CD8-positive, alpha-beta memory T cell (primary cell): ENCODE data around the gene WDR76. TPM values are rescaled to one million over a fixed set of nuclear protein-coding genes. Genes with fewer than 3 reads are reported as not detected.

Experiments used
- CTCF ChIA-PET: fragments of 350-600 bp; sonication (Branson Sonifier 250); formaldehyde crosslinking; loops from one replicate; lab custom pipeline; 2021; ENCODE audit warnings: antibody characterized with exemption; lab: Charles Lee
- POLR2A ChIA-PET: fragments of 350-600 bp; sonication (Branson Sonifier 250); formaldehyde crosslinking; loops from one replicate; lab custom pipeline; 2021; ENCODE audit warnings: antibody characterized with exemption; lab: Charles Lee
- DNase-seq, 5 donors: peaks; one replicate each; pipeline versions ENCODE4 v3.0.0 to v3.0.0-alpha.2; 2020 to 2022; ENCODE audit warnings: mixed read lengths in 1 of 5
- H3K27ac ChIP-seq: one replicate; pipeline ENCODE4 v1.7.0; 2013; ENCODE audit warnings: low read depth, mild to moderate bottlenecking, low read length, moderate library complexity
- H3K27me3 ChIP-seq: 2 replicates; pipeline ENCODE4 v1.7.0; 2013; ENCODE audit warnings: low read length, mild to moderate bottlenecking; ENCODE audit not compliant: insufficient read depth, poor library complexity, severe bottlenecking
- H3K36me3 ChIP-seq: 2 replicates; pipeline ENCODE4 v1.7.0; 2013; ENCODE audit warnings: mild to moderate bottlenecking, low read length, moderate library complexity; ENCODE audit not compliant: insufficient read depth
- H3K4me1 ChIP-seq: 2 replicates; pipeline ENCODE4 v1.7.0; 2013; ENCODE audit warnings: mild to moderate bottlenecking, low read length, moderate library complexity; ENCODE audit not compliant: insufficient read depth
- H3K4me3 ChIP-seq: 2 replicates; pipeline ENCODE4 v1.7.0; 2013; ENCODE audit warnings: mild to moderate bottlenecking, low read length
- H3K9me3 ChIP-seq: 2 replicates; pipeline ENCODE4 v1.7.0; 2013; ENCODE audit warnings: mild to moderate bottlenecking, low read length
- H3K27ac Mint-ChIP-seq, 8 donors: one replicate each; pipeline ENCODE4 v1.8.0; 2020 to 2021; ENCODE audit warnings: mixed read lengths in 8 of 8, mild to moderate bottlenecking in 6 of 8, inconsistent platforms in 3 of 8, moderate library complexity in 3 of 8
- H3K27me3 Mint-ChIP-seq, 2 donors: one replicate each; pipeline ENCODE4 v1.8.0; 2020 to 2021; ENCODE audit warnings: mixed read lengths in 2 of 2, mild to moderate bottlenecking in 1 of 2, moderate library complexity in 1 of 2
- H3K36me3 Mint-ChIP-seq, 3 donors: one replicate each; pipeline ENCODE4 v1.8.0; 2020 to 2021; ENCODE audit warnings: mixed read lengths in 3 of 3, inconsistent platforms in 1 of 3, mild to moderate bottlenecking in 1 of 3
- H3K4me1 Mint-ChIP-seq, 3 donors: one replicate each; pipeline ENCODE4 v1.8.0; 2020 to 2021; ENCODE audit warnings: mixed read lengths in 3 of 3, inconsistent platforms in 1 of 3, mild to moderate bottlenecking in 1 of 3
- H3K4me3 Mint-ChIP-seq, 7 donors: one replicate each; pipeline ENCODE4 v1.8.0; 2020 to 2021; ENCODE audit warnings: mixed read lengths in 7 of 7, mild to moderate bottlenecking in 6 of 7, moderate library complexity in 4 of 7, inconsistent platforms in 2 of 7
- H3K9me3 Mint-ChIP-seq, 5 donors: one replicate each; pipeline ENCODE4 v1.8.0; 2020 to 2022; ENCODE audit warnings: mixed read lengths in 5 of 5, mild to moderate bottlenecking in 3 of 5, moderate library complexity in 2 of 5, inconsistent platforms in 1 of 5
- polyA plus RNA-seq: library from polyadenylated mRNA; unstranded; fragments of 300-500 nt; fragmentation: Illumina TruSeq; gene quantifications from one replicate; pipeline ENCODE4 v1.2.3, GENCODE V29; 2021
- total RNA-seq, 2 experiments: library from RNA; stranded (reverse); gene quantifications; one replicate each; pipeline ENCODE4 v1.2.3, GENCODE V29; 2021

WDR76 gene
- total and polyA plus RNA-seq, 3 experiments from 2014 or later: 7.5 to 75.6 (median 71.4) TPM

DNA sequence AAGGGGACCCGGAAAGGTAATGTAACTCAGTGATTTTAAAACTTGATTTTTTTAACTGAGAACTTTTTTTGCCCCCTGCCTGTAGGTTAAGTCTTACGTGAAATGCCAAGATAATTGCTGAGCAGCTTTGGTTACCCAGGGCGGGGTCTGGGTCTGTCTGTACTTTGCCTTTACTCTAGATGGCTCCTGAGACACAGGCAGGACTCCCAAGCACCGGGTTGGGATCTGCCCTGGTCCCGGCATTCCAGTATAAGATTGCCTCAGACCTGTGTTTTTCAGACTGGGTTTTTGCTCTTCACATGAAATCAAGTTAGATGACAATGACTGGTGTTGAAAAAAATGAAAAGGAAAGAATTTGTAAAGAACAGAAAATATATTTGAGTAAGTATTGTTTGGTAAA lies 40.3 kb downstream of the WDR76 start:
- no peak overlapping the region for H3K4me3 Mint-ChIP-seq
- Histone ChIP-seq H3K27me3 (no peaks in the 10 kb centered on the region), H3K4me3 (no peak overlapping the region), H3K9me3 (no peaks in the 10 kb centered on the region), H3K27ac (no peak overlapping the region), H3K36me3 (peaks cover 7% of the 10 kb centered on the region), H3K4me1 (no peaks in the 10 kb centered on the region)
- H3K36me3 Mint-ChIP-seq: peaks cover 5 to 31% (median 15%) of the 10 kb centered on the region in 3 donors
- no peaks in the 10 kb centered on the region for H3K4me1 Mint-ChIP-seq
- CTCF ChIA-PET: no interaction called here
- DNase-seq: no peak
- POLR2A ChIA-PET: no interaction called here
- H3K9me3 Mint-ChIP-seq: no peaks in the 10 kb centered on the region
- H3K27me3 Mint-ChIP-seq: no peaks in the 10 kb centered on the region
- no peak overlapping the region for H3K27ac Mint-ChIP-seq

DNA sequence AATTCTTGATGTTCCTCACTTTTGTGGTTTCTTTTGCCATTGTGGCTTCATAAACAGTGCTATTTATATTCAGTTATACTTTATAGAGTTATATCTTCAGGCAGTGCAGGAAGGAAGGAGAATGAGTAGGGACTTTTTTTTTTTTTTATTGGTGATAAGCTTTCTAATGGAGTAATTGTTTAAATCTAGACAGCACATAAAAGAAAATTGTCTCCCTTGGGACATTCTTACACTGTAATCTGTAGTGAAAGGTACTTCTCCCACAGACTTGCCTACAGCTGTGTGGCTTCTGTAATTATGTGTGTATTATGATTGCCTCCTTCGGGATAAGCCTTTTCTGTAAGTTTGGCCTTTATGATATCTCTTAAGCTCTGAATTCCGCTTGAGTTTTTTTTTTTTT lies 41.6 kb downstream of the WDR76 start:
- CTCF ChIA-PET: no interaction called here

DNA sequence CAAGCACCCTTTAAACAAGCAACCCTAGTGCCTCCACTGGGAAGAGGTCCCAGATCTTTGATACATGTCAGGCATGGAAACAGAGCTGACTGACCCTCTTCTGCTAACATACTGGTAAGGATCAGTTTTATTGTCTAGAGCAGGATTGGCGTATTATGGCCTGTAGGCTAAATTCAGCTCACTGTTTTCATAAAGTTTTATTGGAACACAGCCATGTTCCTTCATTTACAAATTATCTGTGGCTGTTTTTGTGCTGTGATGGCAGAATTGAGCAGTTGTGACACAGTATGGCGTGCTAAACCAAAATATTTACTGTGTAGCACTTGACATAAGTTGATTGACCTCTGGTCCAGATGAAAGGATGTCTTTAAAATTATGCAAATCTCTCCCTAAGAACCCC lies 45.0 kb downstream of the WDR76 start:
- H3K4me1 Mint-ChIP-seq: no peaks in the 10 kb centered on the region
- Histone ChIP-seq H3K4me3 (no peak overlapping the region), H3K27ac (no peak overlapping the region), H3K4me1 (no peaks in the 10 kb centered on the region), H3K9me3 (no peaks in the 10 kb centered on the region), H3K27me3 (no peaks in the 10 kb centered on the region), H3K36me3 (no peaks in the 10 kb centered on the region)
- ChIA-PET POLR2A (no interaction called here), CTCF (no interaction called here)
- no peak for DNase-seq
- no peak overlapping the region for H3K27ac Mint-ChIP-seq
- H3K9me3 Mint-ChIP-seq: no peaks in the 10 kb centered on the region
- H3K36me3 Mint-ChIP-seq: peaks cover 0 to 22% (median 19%) of the 10 kb centered on the region in 3 donors
- no peaks in the 10 kb centered on the region for H3K27me3 Mint-ChIP-seq
- H3K4me3 Mint-ChIP-seq: no peak overlapping the region

More for the DNA sequence above, 41.6 kb downstream of the WDR76 start:
- no peaks in the 10 kb centered on the region for H3K27me3 Mint-ChIP-seq
- no peaks in the 10 kb centered on the region for H3K27me3 ChIP-seq
- no peak overlapping the region for H3K4me3 Mint-ChIP-seq
- H3K36me3 Mint-ChIP-seq: peaks cover 5 to 31% (median 15%) of the 10 kb centered on the region in 3 donors
- H3K4me1 ChIP-seq: no peaks in the 10 kb centered on the region
- no peak overlapping the region for H3K27ac ChIP-seq
- H3K9me3 Mint-ChIP-seq: no peaks in the 10 kb centered on the region
- no peaks in the 10 kb centered on the region for H3K9me3 ChIP-seq
- DNase-seq: no peak
- no peak overlapping the region for H3K27ac Mint-ChIP-seq
- peaks cover 7% of the 10 kb centered on the region for H3K36me3 ChIP-seq
- POLR2A ChIA-PET: no interaction called here
- H3K4me3 ChIP-seq: no peak overlapping the region
- H3K4me1 Mint-ChIP-seq: no peaks in the 10 kb centered on the region

DNA sequence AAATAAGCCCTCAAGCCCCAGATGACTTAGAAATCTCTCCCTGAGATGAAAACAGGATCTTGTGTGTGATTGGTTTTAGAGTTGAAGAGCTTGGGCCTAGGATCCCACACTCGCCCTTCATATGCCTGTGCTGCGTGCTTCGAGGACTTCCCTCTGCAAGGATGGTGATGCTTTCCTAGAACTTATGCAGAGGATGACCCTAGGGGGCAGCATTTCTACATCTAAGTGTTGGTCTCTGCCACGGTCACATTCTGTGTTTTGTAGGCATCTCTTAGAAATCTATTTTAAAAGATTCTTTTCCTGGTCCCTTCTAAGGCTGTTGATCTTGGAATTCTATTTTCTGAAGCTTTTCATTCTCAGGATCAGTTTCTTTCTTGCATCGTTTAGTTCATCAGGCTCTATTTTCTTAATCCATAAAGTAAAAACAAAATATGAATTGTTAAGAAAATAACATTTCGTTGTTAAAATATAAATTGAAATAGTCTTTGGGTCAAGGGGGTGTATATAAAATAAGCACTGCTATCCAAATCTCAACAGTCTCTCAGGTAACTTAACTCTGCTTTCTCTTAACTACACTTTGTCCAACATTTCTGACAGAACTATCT lies 45.7 kb downstream of the WDR76 start:
- no peak for DNase-seq
- CTCF ChIA-PET: no interaction called here
- Mint-ChIP-seq H3K27ac (peak overlapping the region in 1 of 8 donors; percentile 83), H3K4me3 (no peak overlapping the region), H3K27me3 (no peaks in the 10 kb centered on the region), H3K36me3 (peaks cover 0 to 18% (median 17%) of the 10 kb centered on the region in 3 donors), H3K4me1 (no peaks in the 10 kb centered on the region), H3K9me3 (no peaks in the 10 kb centered on the region)
- no peak overlapping the region for H3K27ac ChIP-seq
- no peaks in the 10 kb centered on the region for H3K36me3 ChIP-seq
- H3K9me3 ChIP-seq: no peaks in the 10 kb centered on the region
- H3K27me3 ChIP-seq: no peaks in the 10 kb centered on the region
- no peak overlapping the region for H3K4me3 ChIP-seq
- no peaks in the 10 kb centered on the region for H3K4me1 ChIP-seq
- POLR2A ChIA-PET: no interaction called here

DNA sequence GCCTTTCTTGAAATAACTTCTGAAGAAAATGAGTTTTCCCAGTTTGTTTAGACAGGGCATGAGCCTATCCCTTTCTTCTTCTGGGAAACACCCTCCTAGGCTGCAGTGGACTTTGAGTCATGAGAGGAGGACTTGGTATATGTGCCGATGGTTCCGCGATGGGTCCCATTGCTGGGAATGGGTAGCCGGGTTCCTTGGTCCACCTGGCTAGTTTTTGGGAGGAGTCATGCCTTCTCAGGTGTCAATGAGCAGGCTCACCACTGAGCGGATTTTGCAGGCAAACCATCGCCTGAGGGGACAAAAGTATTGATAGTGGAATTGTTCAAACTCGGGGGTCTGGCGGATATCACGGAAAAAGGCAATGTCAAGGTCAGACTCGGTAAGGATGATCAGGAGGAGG lies 46.8 kb downstream of the WDR76 start:
- no peak overlapping the region for H3K4me3 ChIP-seq
- Mint-ChIP-seq H3K36me3 (peaks cover 0 to 17% (median 15%) of the 10 kb centered on the region in 3 donors), H3K27ac (no peak overlapping the region), H3K4me3 (no peak overlapping the region), H3K4me1 (no peaks in the 10 kb centered on the region), H3K27me3 (no peaks in the 10 kb centered on the region), H3K9me3 (no peaks in the 10 kb centered on the region)
- no peak for DNase-seq
- H3K27ac ChIP-seq: no peak overlapping the region
- no peaks in the 10 kb centered on the region for H3K36me3 ChIP-seq
- POLR2A ChIA-PET: no interaction called here
- H3K9me3 ChIP-seq: no peaks in the 10 kb centered on the region
- no peaks in the 10 kb centered on the region for H3K4me1 ChIP-seq
- H3K27me3 ChIP-seq: no peaks in the 10 kb centered on the region
- CTCF ChIA-PET: no interaction called here

DNA sequence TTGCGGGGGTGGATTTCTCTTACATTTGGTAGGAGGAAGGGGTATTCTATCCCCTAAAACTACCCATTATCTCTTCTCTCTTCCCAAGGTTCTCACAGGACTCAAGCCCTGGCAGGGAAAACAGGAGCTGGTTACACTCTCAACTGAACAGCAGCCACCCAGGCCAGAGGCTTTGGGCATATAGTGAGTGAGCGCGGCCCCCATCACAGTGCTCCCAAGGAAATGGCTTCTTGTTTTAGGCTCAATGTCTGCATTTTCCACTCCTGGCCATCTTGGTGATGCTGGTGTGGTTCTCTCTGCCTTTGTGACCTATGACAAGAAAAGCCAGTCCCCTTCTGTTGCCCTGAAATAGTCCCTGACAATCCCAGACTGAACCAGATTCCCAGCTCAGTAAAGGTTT lies 50.1 kb downstream of the WDR76 start:
- ChIA-PET CTCF (no interaction called here), POLR2A (no interaction called here)
- H3K27ac Mint-ChIP-seq: no peak overlapping the region

DNA sequence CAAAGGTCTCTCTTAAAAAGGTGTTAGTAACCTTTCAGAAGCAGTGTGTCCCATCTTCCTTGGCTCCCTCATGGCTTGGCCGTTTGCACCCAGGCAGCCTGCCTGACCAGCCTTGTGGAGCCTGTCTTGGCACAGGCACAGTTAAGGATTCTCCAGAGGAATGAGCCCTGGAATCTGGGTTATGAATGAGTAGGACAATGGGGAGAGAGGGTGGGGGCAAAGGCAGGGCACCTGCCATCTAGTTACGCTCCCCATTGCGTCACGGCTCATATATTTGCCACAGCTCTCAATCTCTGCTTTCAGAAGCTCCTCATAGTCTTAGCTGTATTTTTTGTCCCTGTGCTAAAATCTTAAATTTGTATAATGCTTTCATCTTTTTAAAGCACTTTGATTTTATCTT lies 50.6 kb downstream of the WDR76 start:
- POLR2A ChIA-PET: no interaction called here
- H3K36me3 Mint-ChIP-seq: peaks cover 0 to 12% (median 8%) of the 10 kb centered on the region in 3 donors
- no peaks in the 10 kb centered on the region for H3K4me1 Mint-ChIP-seq
- DNase-seq: no peak
- Histone ChIP-seq H3K27ac (no peak overlapping the region), H3K27me3 (no peaks in the 10 kb centered on the region), H3K4me3 (no peak overlapping the region), H3K36me3 (no peaks in the 10 kb centered on the region), H3K9me3 (no peaks in the 10 kb centered on the region), H3K4me1 (no peaks in the 10 kb centered on the region)
- no peaks in the 10 kb centered on the region for H3K9me3 Mint-ChIP-seq
- no peak overlapping the region for H3K4me3 Mint-ChIP-seq
- no peaks in the 10 kb centered on the region for H3K27me3 Mint-ChIP-seq
- H3K27ac Mint-ChIP-seq: peak overlapping the region in 1 of 8 donors; percentile 11
- CTCF ChIA-PET: no interaction called here

More for the DNA sequence above, 50.1 kb downstream of the WDR76 start:
- Mint-ChIP-seq H3K9me3 (no peaks in the 10 kb centered on the region), H3K4me3 (no peak overlapping the region), H3K36me3 (peaks cover 0 to 12% (median 8%) of the 10 kb centered on the region in 3 donors), H3K4me1 (no peaks in the 10 kb centered on the region), H3K27me3 (no peaks in the 10 kb centered on the region)
- no peaks in the 10 kb centered on the region for H3K9me3 ChIP-seq
- DNase-seq: no peak
- no peaks in the 10 kb centered on the region for H3K4me1 ChIP-seq
- H3K27ac ChIP-seq: no peak overlapping the region
- no peaks in the 10 kb centered on the region for H3K36me3 ChIP-seq
- no peak overlapping the region for H3K4me3 ChIP-seq
- H3K27me3 ChIP-seq: no peaks in the 10 kb centered on the region

DNA sequence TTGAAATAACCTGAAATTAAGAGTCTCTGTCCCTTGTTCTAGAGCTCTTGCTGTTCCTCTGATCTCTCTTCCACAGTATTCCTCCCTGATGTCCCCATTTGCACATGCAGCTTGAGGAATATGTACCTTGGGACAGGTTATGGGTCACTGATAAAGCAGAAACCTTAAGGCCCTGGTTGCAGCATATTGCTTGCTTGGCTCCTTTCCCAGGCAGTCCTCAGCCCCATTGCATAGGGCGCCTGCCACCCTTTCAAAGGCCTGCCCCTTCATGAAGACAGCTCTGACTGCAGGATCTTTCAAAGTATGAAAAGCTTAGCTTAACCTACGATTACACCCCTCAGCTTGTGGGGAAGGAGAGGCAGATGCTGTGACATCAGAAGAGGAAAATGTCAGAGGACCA lies 51.6 kb downstream of the WDR76 start:
- no peaks in the 10 kb centered on the region for H3K27me3 Mint-ChIP-seq
- CTCF ChIA-PET: no interaction called here
- no peaks in the 10 kb centered on the region for H3K4me1 ChIP-seq

More for the DNA sequence above, 51.6 kb downstream of the WDR76 start:
- H3K36me3 ChIP-seq: no peaks in the 10 kb centered on the region
- Mint-ChIP-seq H3K4me1 (no peaks in the 10 kb centered on the region), H3K27ac (peak overlapping the region in 2 of 8 donors; percentile 47 to 55), H3K36me3 (peaks cover 0 to 9% (median 7%) of the 10 kb centered on the region in 3 donors), H3K9me3 (no peaks in the 10 kb centered on the region), H3K4me3 (no peak overlapping the region)
- H3K27ac ChIP-seq: no peak overlapping the region
- no peaks in the 10 kb centered on the region for H3K9me3 ChIP-seq
- H3K4me3 ChIP-seq: no peak overlapping the region
- POLR2A ChIA-PET: no interaction called here
- DNase-seq: no peak
- H3K27me3 ChIP-seq: no peaks in the 10 kb centered on the region
